ENCODE data around the gene RALY. TPM values are rescaled to one million over a fixed set of nuclear protein-coding genes. Genes with fewer than 3 reads are reported as not detected.

Gene RALY
- total and polyA plus RNA-seq, 10 of the 15 experiments (the other 5 are each of a cell fraction or from before 2014, with no cell fraction given), result 1.2 to 246 (median 137) TPM

DNA sequence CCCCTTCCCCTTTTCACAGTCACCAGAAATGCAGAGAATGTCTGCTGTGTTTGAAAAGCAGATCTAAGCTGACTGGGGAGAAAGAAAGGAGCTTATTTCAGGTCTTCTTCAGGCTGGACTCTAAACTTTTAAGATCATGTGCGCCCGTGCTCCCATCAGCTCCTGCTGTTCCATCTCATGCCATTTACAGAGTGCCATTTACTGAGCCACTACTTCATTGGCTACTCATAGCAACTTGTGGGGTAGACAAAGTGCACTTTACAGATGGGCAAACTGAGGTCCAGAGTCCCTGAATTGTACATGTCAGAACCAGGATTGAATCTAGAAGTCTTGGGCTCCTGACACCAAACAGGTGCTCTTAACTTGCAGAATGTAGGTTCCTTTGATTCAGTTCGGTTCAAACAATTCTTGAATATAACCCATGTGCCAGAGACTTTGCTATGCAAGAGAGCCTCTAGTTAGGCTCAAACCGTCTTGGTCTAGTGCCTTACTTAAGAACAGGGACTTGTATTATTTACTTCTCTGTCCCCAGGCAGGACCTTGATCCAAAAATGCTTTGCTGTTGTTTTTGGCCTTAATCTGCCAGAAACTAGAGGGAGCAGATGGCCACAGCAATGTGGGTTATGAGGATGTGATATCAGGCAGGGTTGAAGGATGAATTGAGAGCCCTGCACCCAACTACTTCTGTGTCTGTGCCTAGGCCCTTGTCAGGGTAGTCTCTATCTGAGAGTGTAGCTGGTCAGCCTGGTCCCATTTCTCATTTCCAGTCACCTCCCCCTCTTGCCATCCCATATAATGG, 56.4 kb downstream of the RALY start (continued):
- TF ChIP-seq, protein P1, sequence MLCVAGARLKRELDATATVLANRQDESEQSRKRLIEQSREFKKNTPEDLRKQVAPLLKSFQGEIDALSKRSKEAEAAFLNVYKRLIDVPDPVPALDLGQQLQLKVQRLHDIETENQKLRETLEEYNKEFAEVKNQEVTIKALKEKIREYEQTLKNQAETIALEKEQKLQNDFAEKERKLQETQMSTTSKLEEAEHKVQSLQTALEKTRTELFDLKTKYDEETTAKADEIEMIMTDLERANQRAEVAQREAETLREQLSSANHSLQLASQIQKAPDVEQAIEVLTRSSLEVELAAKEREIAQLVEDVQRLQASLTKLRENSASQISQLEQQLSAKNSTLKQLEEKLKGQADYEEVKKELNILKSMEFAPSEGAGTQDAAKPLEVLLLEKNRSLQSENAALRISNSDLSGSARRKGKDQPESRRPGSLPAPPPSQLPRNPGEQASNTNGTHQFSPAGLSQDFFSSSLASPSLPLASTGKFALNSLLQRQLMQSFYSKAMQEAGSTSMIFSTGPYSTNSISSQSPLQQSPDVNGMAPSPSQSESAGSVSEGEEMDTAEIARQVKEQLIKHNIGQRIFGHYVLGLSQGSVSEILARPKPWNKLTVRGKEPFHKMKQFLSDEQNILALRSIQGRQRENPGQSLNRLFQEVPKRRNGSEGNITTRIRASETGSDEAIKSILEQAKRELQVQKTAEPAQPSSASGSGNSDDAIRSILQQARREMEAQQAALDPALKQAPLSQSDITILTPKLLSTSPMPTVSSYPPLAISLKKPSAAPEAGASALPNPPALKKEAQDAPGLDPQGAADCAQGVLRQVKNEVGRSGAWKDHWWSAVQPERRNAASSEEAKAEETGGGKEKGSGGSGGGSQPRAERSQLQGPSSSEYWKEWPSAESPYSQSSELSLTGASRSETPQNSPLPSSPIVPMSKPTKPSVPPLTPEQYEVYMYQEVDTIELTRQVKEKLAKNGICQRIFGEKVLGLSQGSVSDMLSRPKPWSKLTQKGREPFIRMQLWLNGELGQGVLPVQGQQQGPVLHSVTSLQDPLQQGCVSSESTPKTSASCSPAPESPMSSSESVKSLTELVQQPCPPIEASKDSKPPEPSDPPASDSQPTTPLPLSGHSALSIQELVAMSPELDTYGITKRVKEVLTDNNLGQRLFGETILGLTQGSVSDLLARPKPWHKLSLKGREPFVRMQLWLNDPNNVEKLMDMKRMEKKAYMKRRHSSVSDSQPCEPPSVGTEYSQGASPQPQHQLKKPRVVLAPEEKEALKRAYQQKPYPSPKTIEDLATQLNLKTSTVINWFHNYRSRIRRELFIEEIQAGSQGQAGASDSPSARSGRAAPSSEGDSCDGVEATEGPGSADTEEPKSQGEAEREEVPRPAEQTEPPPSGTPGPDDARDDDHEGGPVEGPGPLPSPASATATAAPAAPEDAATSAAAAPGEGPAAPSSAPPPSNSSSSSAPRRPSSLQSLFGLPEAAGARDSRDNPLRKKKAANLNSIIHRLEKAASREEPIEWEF (IDR thresholded peaks at IDR 0.05; ENCODE audit: insufficient replicate concordance, low read depth, low read length), result no peak
- TF ChIP-seq NFYB (IDR thresholded peaks at IDR 0.05; ENCODE audit: insufficient read depth, low read depth, low read length) (no peak), BHLHE40 (IDR thresholded peaks at IDR 0.05; ENCODE audit: borderline replicate concordance in 1 of 2, low read depth in 2 of 2, low read length in 1 of 2) (no peak), NFYA (IDR thresholded peaks at IDR 0.05; ENCODE audit: borderline replicate concordance, low read depth, low read length) (no peak), WRNIP1 (IDR thresholded peaks at IDR 0.05; ENCODE audit: borderline replicate concordance, low read depth, low read length) (no peak), POU2F2 (IDR thresholded peaks at IDR 0.05; ENCODE audit: borderline replicate concordance, low read depth, low read length) (no peak)

All from GM12878 (cell line).